Panc1 (cell line): ENCODE data around the gene BNIP5. TPM values are rescaled to one million over a fixed set of nuclear protein-coding genes. Genes with fewer than 3 reads are reported as not detected.

Experiments used
- total RNA-seq: library from RNA; stranded (reverse); gene quantifications from one replicate; pipeline ENCODE4 v1.2.1, GENCODE V29; 2021; ENCODE audit not compliant: unreplicated experiment

The BNIP5 gene
- total RNA-seq, 1 experiment from 2014 or later: not detected

Other genes starting within 250 kb of the BNIP5 start
- 2.5 TPM for gene MAPK13, start 206.4 kb downstream of the BNIP5 start, total RNA-seq
- gene BRPF3, start 140.1 kb downstream of the BNIP5 start, total RNA-seq: 49.6 TPM
- gene PNPLA1, start 66.8 kb downstream of the BNIP5 start, total RNA-seq: not detected
- 2.0 TPM for gene ETV7, start 50.8 kb upstream of the BNIP5 start, total RNA-seq
- not detected for gene PXT1, start 106.0 kb upstream of the BNIP5 start, total RNA-seq
- 41.6 TPM for gene KCTD20, start 106.1 kb upstream of the BNIP5 start, total RNA-seq
- 44.7 TPM for gene STK38, start 210.6 kb upstream of the BNIP5 start, total RNA-seq